Measurements from ENCODE around the gene CARMIL3.

GRCh38 chr14:24086193-24086955, 34.6 kb downstream of the CARMIL3 start:
- TF ChIP-seq GATA3 (IDR thresholded peaks at IDR 0.05; ENCODE audit: low read depth, low read length), result no peak
- TF ChIP-seq GATA2 (IDR thresholded peaks at IDR 0.05; ENCODE audit: low read depth, low read length), result no peak
